ENCODE measurements around the gene CAMK1D. TPM values are rescaled to one million over a fixed set of nuclear protein-coding genes. Genes with fewer than 3 reads are reported as not detected.

The CAMK1D gene
- total RNA-seq, 6 experiments from 2014 or later: 5.3 to 10.8 (median 9.5) TPM

DNA sequence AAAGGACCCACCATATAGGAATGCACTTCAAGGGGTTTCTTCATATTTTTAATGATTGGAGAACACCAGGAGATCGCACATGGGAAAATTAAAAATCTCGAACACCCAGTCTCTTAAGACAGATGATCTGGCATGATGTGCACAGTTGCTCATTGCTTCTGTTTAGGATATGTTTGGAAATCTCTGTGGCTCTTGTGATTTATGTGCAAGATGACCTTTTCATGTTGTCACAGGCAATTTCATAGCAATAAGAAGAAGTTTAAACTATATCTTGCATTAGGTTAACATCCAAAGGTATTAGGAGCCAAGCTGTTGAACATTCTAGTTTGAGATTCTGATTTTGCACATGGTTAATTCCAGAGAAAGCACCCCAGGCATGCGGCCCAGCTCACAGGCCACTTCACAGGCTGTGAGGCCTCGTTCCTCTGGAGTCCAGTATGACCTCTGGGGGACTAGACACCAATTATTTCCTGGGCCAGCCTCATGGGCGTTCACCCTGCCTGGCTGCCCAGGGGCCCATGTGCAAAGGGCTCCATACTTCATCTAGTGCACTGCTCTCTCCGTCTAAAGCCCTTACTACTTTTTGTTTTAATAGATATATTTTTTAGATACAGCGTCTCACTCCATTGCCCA is 28.4 kb downstream of the CAMK1D start:
- TF ChIP-seq POLR2A (IDR thresholded peaks at IDR 0.05): no peak
- TF ChIP-seq, protein P1, sequence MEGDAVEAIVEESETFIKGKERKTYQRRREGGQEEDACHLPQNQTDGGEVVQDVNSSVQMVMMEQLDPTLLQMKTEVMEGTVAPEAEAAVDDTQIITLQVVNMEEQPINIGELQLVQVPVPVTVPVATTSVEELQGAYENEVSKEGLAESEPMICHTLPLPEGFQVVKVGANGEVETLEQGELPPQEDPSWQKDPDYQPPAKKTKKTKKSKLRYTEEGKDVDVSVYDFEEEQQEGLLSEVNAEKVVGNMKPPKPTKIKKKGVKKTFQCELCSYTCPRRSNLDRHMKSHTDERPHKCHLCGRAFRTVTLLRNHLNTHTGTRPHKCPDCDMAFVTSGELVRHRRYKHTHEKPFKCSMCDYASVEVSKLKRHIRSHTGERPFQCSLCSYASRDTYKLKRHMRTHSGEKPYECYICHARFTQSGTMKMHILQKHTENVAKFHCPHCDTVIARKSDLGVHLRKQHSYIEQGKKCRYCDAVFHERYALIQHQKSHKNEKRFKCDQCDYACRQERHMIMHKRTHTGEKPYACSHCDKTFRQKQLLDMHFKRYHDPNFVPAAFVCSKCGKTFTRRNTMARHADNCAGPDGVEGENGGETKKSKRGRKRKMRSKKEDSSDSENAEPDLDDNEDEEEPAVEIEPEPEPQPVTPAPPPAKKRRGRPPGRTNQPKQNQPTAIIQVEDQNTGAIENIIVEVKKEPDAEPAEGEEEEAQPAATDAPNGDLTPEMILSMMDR (IDR thresholded peaks at IDR 0.05): no peak
- Histone ChIP-seq H3K9me3 (no peaks in the 10 kb centered on the region), H3K36me3 (no peaks in the 10 kb centered on the region), H3K4me1 (no peaks in the 10 kb centered on the region), H3K27me3 (no peaks in the 10 kb centered on the region), H3K4me3 (no peak overlapping the region), H3K27ac (no peak overlapping the region)
- no peak for DNase-seq
- 81% methylated on average over 5 of the region's 7 CpGs for WGBS (ENCODE audit: insufficient coverage, low coverage, low lambda C conversion rate, missing lambda C conversion rate)
- intact Hi-C loops (cut with DNase I): no loop called here
- ATAC-seq: no peak

GRCh38 chr10:12380999-12381398 is 31.7 kb downstream of the CAMK1D start:
- ATAC-seq (no peak), DNase-seq (no peak)
- H3K9me3 ChIP-seq: no peaks in the 10 kb centered on the region
- H3K36me3 ChIP-seq: no peaks in the 10 kb centered on the region
- H3K4me3 ChIP-seq: no peak overlapping the region
- intact Hi-C loops (cut with DNase I): no loop called here
- WGBS (ENCODE audit: insufficient coverage, low coverage, low lambda C conversion rate, missing lambda C conversion rate): 93% methylated on average over 4 of the region's 5 CpGs
- no peaks in the 10 kb centered on the region for H3K27me3 ChIP-seq
- H3K27ac ChIP-seq: no peak overlapping the region
- no peaks in the 10 kb centered on the region for H3K4me1 ChIP-seq
- no peak for TF ChIP-seq POLR2A (IDR thresholded peaks at IDR 0.05)
- TF ChIP-seq, protein P1 (IDR thresholded peaks at IDR 0.05): no peak

DNA sequence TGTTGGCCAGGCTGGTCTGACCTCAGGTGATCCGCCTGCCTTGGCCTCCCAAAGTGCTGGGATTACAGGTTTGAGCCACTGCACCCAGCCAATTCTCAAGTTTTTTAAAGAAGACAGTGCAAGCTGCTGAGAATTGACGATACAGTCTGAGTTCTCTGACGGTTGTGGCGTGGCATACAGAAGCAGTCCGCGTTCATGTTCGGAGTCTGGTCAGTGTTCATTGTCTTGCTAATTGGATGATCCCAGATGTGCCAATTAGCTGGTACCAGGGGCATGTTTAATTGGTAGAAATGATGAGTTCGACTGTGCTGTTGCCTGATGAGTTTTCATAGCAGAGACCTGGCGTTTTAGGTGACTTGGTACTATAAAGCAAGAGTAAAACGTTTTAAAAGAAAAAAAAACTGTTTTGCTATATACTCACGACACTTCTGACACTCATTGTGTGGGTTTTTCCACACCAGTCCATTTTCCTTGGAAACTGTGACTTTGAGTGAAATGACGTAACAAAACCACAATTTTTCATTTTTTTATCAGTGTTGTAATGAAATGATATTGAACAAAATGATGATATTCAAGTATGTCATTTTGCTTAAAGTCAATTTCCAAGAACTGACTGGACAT is 32.3 kb downstream of the CAMK1D start:
- DNase-seq (peak in 1 of 3 donors; percentile 15), ATAC-seq (no peak)
- Histone ChIP-seq H3K4me1 (no peaks in the 10 kb centered on the region), H3K4me3 (no peak overlapping the region), H3K9me3 (no peaks in the 10 kb centered on the region), H3K27ac (no peak overlapping the region), H3K36me3 (no peaks in the 10 kb centered on the region), H3K27me3 (no peaks in the 10 kb centered on the region)
- no peak for TF ChIP-seq POLR2A (IDR thresholded peaks at IDR 0.05)
- TF ChIP-seq, protein P1 (IDR thresholded peaks at IDR 0.05): no peak
- 88% methylated on average over 7 of the region's 12 CpGs for WGBS (ENCODE audit: insufficient coverage, low coverage, low lambda C conversion rate, missing lambda C conversion rate)
- intact Hi-C loops (cut with DNase I): no loop called here

GRCh38 chr10:12382157-12382548 is 32.8 kb downstream of the CAMK1D start:
- intact Hi-C loops (cut with DNase I): no loop called here
- TF ChIP-seq, protein P1 (IDR thresholded peaks at IDR 0.05): no peak
- no peak for TF ChIP-seq POLR2A (IDR thresholded peaks at IDR 0.05)
- DNase-seq: no peak
- H3K27ac ChIP-seq: no peak overlapping the region
- no peak for ATAC-seq
- no peaks in the 10 kb centered on the region for H3K36me3 ChIP-seq
- no peaks in the 10 kb centered on the region for H3K4me1 ChIP-seq
- no peak overlapping the region for H3K4me3 ChIP-seq
- no peaks in the 10 kb centered on the region for H3K9me3 ChIP-seq
- no CpG with 5 or more reads among the region's 1 CpG for WGBS (ENCODE audit: insufficient coverage, low coverage, low lambda C conversion rate, missing lambda C conversion rate)
- no peaks in the 10 kb centered on the region for H3K27me3 ChIP-seq

Measured in right lobe of liver (tissue), 6 donors.